ENCODE data around the gene ACAD10.
"Not testable (repeated sequence)": the region's sequence is repeated elsewhere in the genome, so short reads cannot be mapped to it uniquely, and the experiment has no call there.

The ACAD10 gene

DNA sequence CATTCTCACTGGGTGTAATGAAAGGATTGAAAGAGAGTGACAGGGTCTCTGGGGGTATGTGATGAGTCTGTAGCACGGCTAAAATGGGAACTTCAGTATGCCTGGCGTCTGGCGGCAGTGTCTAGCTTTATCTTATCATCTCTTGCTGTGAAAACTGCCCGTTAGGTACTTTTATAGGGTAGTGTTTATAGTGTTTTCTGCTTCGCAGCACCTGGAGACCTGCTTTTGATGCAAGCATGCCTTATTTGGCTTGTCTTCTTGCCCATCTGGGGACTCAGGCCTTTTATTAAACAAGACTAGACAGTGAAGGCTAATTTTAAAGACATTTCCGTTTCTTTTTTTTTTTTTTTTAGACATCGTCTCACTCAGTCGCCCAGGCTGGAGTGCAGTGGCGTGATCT, 44.6 kb downstream of the ACAD10 start:
- no peak for TF ChIP-seq CTCF (IDR thresholded peaks at IDR 0.05; ENCODE audit: low read depth, low read length)
- no peak overlapping the region for H3K4me3 ChIP-seq (ENCODE audit: low read depth, low read length)
- no peak for DNase-seq (ENCODE audit: low read depth, low spot score)
- in situ Hi-C loops (cut with HindIII; ENCODE audit: low sequenced_read_pairs), result no loop called here

DNA sequence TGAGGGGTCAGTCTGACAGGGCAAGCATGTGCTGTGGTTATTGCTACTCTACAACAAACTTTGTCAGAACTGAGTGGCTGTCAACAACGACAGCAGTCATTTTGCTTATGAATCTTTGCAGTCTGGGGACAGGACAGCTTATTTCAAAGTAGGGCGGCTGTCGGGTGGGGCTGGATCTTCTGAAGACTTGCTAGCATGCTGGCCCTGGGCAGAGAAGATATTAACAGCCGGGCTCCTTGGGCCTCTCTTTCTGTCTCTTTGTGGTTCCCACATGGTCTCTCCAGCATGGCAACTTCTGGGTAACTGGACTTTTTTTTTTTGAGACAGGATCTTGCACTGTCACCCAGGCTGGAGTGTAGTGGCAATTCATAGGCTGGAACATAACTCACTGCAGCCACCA, 46.9 kb downstream of the ACAD10 start:
- no peak overlapping the region for H3K4me3 ChIP-seq (ENCODE audit: low read depth, low read length)
- TF ChIP-seq CTCF (IDR thresholded peaks at IDR 0.05; ENCODE audit: low read depth, low read length), result no peak
- in situ Hi-C loops (cut with HindIII; ENCODE audit: low sequenced_read_pairs), result no loop called here
- DNase-seq (ENCODE audit: low read depth, low spot score), result no peak

GRCh38 chr12:111733340-111733915, 47.6 kb downstream of the ACAD10 start:
- TF ChIP-seq CTCF (IDR thresholded peaks at IDR 0.05; ENCODE audit: low read depth, low read length), result no peak
- DNase-seq (ENCODE audit: low read depth, low spot score), result no peak

GRCh38 chr12:111739524-111739923, 53.7 kb downstream of the ACAD10 start:
- H3K4me3 ChIP-seq (ENCODE audit: low read depth, low read length); in situ Hi-C loops (cut with HindIII; ENCODE audit: low sequenced_read_pairs); DNase-seq (ENCODE audit: low read depth, low spot score): not testable (repeated sequence)

More at GRCh38 chr12:111733340-111733915, 47.6 kb downstream of the ACAD10 start:
- in situ Hi-C loops (cut with HindIII; ENCODE audit: low sequenced_read_pairs), result no loop called here
- no peak overlapping the region for H3K4me3 ChIP-seq (ENCODE audit: low read depth, low read length)

DNA sequence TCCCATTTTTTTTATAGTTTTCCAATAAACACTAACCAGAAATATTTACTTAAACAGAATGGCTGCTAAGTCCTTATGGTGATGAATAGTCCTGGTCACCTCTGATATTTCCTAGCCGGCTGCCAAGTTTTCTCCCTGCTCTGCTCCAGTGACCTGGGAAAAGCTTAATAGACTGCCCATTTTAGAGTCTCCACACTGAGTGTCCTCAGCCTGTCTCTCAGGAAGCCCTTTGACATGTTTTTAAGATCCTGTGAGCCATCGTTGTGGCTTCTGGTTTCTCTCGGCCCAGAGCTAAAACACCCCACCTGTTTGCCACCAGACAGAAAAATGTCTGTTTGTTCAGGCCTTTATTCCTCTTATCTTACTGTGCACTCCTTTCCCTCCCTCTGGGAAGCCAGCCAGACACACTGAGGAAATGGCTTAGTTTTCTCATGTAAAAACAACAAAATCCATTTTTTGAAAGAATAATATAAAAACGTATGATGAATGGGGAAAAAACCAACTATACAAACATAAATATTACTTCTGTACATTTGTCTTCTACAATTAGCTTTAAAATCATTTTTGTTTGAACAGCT, 55.5 kb downstream of the ACAD10 start:
- peak; percentile 32 for DNase-seq (ENCODE audit: low read depth, low spot score)
- in situ Hi-C loops (cut with HindIII; ENCODE audit: low sequenced_read_pairs), result no loop called here
- TF ChIP-seq CTCF (IDR thresholded peaks at IDR 0.05; ENCODE audit: low read depth, low read length), result no peak
- no peak overlapping the region for H3K4me3 ChIP-seq (ENCODE audit: low read depth, low read length)

GRCh38 chr12:111745211-111745610, 59.4 kb downstream of the ACAD10 start:
- no peak overlapping the region for H3K4me3 ChIP-seq (ENCODE audit: low read depth, low read length)
- no peak for TF ChIP-seq CTCF (IDR thresholded peaks at IDR 0.05; ENCODE audit: low read depth, low read length)
- in situ Hi-C loops (cut with HindIII; ENCODE audit: low sequenced_read_pairs), result no loop called here
- DNase-seq (ENCODE audit: low read depth, low spot score), result no peak

GRCh38 chr12:111747333-111747732, 61.5 kb downstream of the ACAD10 start:
- in situ Hi-C loops (cut with HindIII; ENCODE audit: low sequenced_read_pairs), result no loop called here

More at GRCh38 chr12:111747333-111747732, 61.5 kb downstream of the ACAD10 start:
- no peak for TF ChIP-seq CTCF (IDR thresholded peaks at IDR 0.05; ENCODE audit: low read depth, low read length)
- no peak overlapping the region for H3K4me3 ChIP-seq (ENCODE audit: low read depth, low read length)
- DNase-seq (ENCODE audit: low read depth, low spot score), result no peak

Data from astrocyte of the spinal cord (primary cell).